IPS-15b (cell line): ENCODE measurements around the gene ARHGAP6.

Experiments used
- H3K27me3 ChIP-seq: one replicate; pipeline ENCODE4 v1.6.1; 2013; ENCODE audit warnings: low read length; ENCODE audit not compliant: control insufficient read depth, insufficient read depth
- H3K36me3 ChIP-seq: one replicate; pipeline ENCODE4 v1.6.1; 2013; ENCODE audit warnings: low read length; ENCODE audit not compliant: control insufficient read depth, insufficient read depth
- H3K4me1 ChIP-seq: one replicate; pipeline ENCODE4 v1.6.1; 2013; ENCODE audit warnings: mild to moderate bottlenecking, low read length; ENCODE audit not compliant: control insufficient read depth, insufficient read depth
- H3K4me3 ChIP-seq: one replicate; pipeline ENCODE4 v1.5.1; 2013; ENCODE audit warnings: low read depth, low read length
- H3K9ac ChIP-seq: one replicate; pipeline ENCODE4 v1.6.1; 2013; ENCODE audit warnings: low read depth, mild to moderate bottlenecking, low read length
- H3K9me3 ChIP-seq: one replicate; pipeline ENCODE4 v1.6.1; 2013; ENCODE audit warnings: mild to moderate bottlenecking, low read length; ENCODE audit not compliant: control insufficient read depth, insufficient read depth

The ARHGAP6 gene

DNA sequence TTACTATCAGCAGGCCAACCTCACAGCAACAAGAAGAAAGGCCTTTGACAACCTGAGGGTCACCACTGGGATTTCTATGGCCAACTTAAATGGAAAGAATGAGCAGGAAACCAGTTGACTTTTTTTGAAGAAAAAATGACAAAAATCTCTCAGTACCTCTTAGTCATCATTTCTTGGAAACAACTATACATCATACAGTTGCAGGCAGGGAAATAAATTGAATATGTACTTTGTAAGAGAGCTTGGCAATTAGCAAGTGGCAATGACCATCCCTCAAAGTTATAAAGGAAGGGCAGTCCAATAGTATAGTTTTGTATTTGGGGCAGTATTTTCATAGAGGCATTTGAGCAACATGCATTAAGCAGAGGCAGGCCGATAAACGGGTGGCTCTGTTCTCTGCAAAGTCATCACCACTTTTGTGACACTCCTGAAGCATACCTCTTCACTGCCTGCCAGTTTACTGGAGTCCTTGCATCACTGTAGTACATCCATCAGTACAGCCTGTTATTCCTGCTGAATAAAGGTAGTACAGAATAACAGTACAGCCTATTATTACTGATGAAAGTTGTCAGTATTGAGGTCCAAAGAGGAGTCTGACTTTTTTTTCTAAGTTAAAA lies 455.8 kb downstream of the ARHGAP6 start:
- Histone ChIP-seq H3K27me3 (no peaks in the 10 kb centered on the region), H3K4me1 (no peaks in the 10 kb centered on the region), H3K9ac (no peak overlapping the region), H3K9me3 (no peaks in the 10 kb centered on the region), H3K4me3 (no peak overlapping the region), H3K36me3 (no peaks in the 10 kb centered on the region)

DNA sequence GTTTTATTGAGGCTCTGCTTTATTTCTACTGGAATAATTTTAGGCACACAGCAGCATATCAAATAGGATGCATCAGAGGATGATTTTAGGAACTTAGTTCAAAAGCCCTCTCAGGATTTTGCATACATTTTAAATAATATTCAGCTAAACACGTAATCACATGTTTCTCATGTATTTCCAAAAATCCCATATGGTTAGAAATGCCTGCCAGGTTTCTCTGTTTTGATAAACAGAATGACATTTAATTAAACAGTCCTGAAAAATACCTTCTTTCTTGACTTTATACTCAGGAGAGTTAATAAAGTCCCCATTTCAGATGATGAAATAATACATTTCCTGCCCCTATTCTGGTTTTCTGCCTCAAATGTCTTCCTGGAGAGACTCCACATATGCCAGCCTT lies 459.0 kb downstream of the ARHGAP6 start:
- Histone ChIP-seq H3K9me3 (no peaks in the 10 kb centered on the region), H3K27me3 (no peaks in the 10 kb centered on the region), H3K4me3 (no peak overlapping the region), H3K4me1 (no peaks in the 10 kb centered on the region), H3K36me3 (no peaks in the 10 kb centered on the region), H3K9ac (no peak overlapping the region)

DNA sequence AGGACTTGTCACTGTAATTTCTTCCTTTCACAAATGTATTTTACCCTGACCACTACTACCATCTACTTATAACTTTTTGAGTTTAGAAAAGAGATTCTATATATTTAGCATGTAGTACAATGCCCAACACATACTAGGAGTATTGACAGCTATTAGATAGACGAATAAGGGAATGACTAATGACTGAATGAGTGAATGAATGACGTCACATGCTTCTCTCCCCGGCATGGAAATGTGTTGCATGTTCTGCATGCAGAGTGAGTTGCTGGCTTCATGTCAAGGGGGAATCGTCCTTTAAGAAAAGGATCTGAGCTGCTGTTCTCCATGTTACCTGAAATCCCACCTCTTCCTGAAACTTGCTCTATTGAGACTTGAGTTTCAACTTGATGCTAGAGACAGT lies 459.9 kb downstream of the ARHGAP6 start:
- Histone ChIP-seq H3K36me3 (no peaks in the 10 kb centered on the region), H3K4me3 (no peak overlapping the region), H3K9me3 (no peaks in the 10 kb centered on the region), H3K27me3 (no peaks in the 10 kb centered on the region), H3K4me1 (no peaks in the 10 kb centered on the region), H3K9ac (no peak overlapping the region)

DNA sequence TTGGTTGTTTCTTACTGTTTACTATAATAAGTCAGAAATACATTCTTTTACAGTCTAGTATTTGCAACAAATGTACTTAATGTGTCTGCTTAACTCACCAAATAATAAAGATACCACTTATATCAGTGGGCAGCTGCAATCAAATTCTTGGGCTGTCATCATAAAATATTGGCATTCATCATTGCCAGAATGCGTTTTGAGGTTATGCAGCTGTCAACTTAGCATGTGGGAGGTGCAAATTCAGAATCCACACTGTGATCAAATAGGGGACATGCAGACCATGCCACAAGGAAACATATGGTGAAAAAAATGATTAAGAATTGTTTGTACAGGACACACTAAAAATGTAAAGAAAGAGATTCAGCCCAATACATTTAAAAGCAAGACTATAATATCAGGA lies 468.0 kb downstream of the ARHGAP6 start:
- no peak overlapping the region for H3K9ac ChIP-seq
- no peaks in the 10 kb centered on the region for H3K27me3 ChIP-seq

DNA sequence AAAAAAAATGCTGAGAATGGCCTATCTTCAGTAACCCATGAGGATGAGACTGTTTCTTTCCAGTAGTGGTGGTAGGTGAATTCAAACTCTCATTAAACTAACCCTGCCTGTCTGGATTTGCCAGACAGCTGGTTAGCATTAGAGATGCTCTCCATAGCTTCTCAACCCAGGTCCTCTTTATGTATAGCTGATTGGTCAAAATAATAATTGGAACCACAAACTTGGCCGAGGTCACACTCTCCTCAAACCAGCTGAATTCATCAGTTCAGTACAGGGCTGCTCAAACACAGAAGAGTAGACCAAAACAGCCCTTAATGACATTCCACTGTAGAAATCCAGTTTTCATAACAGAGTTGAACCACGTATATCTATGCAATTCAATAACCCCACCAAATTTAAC lies 469.2 kb downstream of the ARHGAP6 start:
- Histone ChIP-seq H3K9me3 (no peaks in the 10 kb centered on the region), H3K4me3 (no peak overlapping the region), H3K36me3 (no peaks in the 10 kb centered on the region), H3K9ac (no peak overlapping the region), H3K27me3 (no peaks in the 10 kb centered on the region), H3K4me1 (no peaks in the 10 kb centered on the region)

More for the DNA sequence above, 468.0 kb downstream of the ARHGAP6 start:
- Histone ChIP-seq H3K4me1 (no peaks in the 10 kb centered on the region), H3K4me3 (no peak overlapping the region), H3K9me3 (no peaks in the 10 kb centered on the region), H3K36me3 (no peaks in the 10 kb centered on the region)

DNA sequence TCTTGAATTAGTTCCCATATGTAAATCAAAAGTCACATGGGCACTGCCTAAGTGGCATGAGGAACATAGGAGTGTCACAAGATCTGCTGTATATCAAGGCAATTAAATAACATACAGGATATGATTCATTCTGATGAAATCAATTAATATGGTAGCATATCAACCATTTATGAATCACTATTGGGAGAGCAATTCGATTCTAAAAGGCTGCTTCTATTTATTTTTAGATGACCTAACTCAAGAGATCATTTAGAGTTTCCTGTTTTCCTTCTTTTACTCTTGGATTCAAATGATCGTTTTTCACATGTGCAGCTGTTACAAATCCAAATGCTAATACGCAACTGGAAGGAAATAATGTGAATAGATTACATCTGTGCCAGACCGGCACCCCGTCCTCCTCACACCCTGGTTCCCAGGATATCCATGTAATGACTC lies 472.7 kb downstream of the ARHGAP6 start:
- Histone ChIP-seq H3K4me1 (no peaks in the 10 kb centered on the region), H3K36me3 (no peaks in the 10 kb centered on the region), H3K9me3 (no peaks in the 10 kb centered on the region), H3K4me3 (no peak overlapping the region), H3K9ac (no peak overlapping the region), H3K27me3 (no peaks in the 10 kb centered on the region)

DNA sequence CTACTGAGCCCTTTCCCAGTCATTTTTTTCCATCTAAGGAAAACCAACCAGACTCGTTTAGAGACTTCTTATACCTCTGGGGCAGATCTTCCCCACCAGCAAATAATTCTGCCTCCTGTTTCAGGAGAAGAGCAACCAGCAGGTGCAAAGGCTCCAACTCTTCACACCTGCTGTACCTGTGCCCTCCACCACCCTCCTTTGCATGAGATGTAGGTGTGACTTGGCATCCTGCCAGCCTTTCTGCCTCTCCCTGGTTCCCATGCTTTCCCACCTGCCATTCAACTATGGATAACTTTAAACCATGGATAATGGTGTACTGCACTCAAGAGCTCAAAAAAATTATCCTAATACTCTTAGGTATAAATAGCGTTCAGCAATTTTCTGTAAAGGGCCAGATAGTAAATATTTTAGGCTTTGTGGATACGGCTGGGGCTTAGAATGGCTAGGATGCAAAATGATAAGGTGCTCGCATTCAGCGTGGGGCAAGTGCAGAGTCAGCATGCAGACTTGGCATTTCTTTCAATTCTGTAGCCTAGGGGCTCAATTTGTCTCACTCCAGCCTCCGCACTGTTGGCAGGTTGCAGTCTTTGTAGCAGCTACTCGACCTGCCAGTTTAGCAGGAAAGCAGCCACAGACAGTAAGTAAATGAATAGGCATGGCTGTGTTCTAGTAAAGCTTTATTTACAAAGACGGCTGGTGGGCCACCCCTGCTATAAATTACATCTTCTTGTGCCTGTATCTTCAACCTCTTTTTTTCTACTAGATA lies 474.8 kb downstream of the ARHGAP6 start:
- Histone ChIP-seq H3K9ac (no peak overlapping the region), H3K36me3 (no peaks in the 10 kb centered on the region), H3K4me1 (no peaks in the 10 kb centered on the region), H3K27me3 (no peaks in the 10 kb centered on the region), H3K4me3 (no peak overlapping the region), H3K9me3 (no peaks in the 10 kb centered on the region)

DNA sequence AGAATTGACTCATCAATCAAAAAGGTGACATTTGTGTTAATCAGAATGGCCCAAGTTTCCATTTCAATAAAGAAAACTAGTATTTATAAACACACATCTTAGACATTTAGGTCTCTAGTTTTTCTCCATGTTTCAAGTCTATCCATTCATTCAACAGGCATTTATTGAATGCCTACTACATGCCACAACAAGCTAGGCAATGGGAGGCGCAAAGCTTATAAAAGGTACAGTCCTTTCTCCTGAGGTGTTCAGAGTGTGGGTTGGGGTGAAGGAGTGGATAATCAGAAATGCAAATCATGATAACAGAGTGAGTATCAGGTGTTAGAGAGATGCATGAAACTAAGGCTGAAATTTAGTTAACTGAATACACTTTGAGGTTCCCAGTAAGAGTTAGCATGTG lies 476.6 kb downstream of the ARHGAP6 start:
- Histone ChIP-seq H3K9me3 (no peaks in the 10 kb centered on the region), H3K36me3 (no peaks in the 10 kb centered on the region), H3K9ac (no peak overlapping the region), H3K27me3 (no peaks in the 10 kb centered on the region), H3K4me1 (no peaks in the 10 kb centered on the region), H3K4me3 (no peak overlapping the region)

DNA sequence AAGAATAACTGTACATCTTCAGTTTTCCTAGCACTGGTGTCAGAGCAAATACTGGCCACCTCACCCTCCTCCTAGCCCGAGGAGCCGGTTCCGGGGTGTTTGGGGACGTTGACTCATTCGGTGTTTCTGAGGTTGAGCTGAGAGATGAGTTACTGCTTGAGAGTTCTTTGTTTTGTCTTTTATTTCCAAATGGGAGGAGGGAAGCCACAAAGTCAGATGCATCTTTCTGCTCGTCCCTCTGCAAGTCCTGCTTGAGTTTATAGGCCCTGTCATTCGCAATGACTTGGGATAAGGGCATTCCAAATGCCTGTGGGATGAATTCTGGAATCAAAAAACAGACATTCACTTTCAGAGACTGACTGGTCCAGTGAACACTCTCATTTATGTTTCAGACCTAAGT lies 477.1 kb downstream of the ARHGAP6 start:
- Histone ChIP-seq H3K4me3 (no peak overlapping the region), H3K4me1 (no peaks in the 10 kb centered on the region), H3K9ac (no peak overlapping the region), H3K36me3 (no peaks in the 10 kb centered on the region), H3K27me3 (no peaks in the 10 kb centered on the region), H3K9me3 (no peaks in the 10 kb centered on the region)

DNA sequence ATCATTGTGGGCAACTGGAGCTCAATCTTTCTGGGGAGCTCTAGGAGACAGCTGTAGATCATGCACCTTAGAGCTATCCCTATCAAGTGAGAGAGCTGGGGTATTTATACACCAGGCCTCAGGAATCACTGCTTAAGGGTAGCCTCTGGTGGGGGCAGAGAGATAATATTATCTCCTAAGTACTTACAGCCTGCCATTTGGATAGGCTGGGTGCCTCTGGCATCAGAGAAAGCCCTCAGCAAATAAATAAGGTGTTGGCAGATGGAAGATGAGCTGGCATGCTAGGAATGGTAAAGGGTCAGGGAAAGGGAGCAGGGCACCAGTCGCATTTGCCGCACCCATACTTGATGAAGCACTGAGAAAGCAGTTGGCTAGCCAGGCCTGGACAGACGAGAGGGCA lies 478.7 kb downstream of the ARHGAP6 start:
- Histone ChIP-seq H3K4me1 (no peaks in the 10 kb centered on the region), H3K4me3 (no peak overlapping the region), H3K9me3 (no peaks in the 10 kb centered on the region), H3K36me3 (no peaks in the 10 kb centered on the region), H3K9ac (no peak overlapping the region), H3K27me3 (no peaks in the 10 kb centered on the region)

DNA sequence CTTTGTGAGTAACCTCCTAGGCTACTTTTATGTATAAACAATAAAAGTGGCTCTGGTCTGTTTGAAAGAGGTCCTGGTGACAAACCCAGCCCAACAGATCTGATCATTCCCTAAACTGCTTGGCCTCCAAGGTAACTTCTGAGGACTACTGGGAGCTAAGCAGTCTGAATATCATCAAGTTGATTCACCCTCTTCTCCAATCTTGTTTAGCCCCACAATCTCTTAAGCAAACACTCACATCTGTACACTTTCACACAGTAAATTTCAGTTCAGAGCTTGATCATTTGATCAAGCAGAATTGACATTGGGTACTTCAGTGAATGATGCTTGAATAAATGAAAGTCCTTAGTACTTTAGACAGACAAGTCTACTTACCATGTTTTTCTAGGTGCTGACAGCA lies 479.9 kb downstream of the ARHGAP6 start:
- Histone ChIP-seq H3K4me1 (no peaks in the 10 kb centered on the region), H3K27me3 (no peaks in the 10 kb centered on the region), H3K4me3 (no peak overlapping the region), H3K9ac (no peak overlapping the region), H3K9me3 (no peaks in the 10 kb centered on the region), H3K36me3 (no peaks in the 10 kb centered on the region)

DNA sequence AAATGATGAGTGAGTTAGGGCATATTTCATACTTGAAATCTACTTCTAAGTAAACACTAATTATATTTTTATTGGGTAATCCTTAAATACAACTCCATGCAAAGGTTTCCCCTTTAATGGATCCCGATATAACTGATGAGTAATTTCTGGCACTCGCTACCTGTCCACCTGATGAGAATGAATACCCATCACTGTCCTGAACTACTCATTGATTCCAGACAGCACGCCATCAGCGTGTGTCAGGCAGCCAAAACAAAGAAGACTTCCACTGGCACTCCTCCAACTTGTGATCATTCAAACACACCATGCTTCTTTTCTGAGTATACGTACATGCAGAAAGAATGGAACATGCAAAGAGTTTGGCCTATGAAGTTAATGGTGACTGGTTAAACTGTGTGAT lies 485.1 kb downstream of the ARHGAP6 start:
- no peaks in the 10 kb centered on the region for H3K36me3 ChIP-seq
- no peaks in the 10 kb centered on the region for H3K27me3 ChIP-seq
- H3K4me3 ChIP-seq, result no peak overlapping the region
- H3K9ac ChIP-seq, result no peak overlapping the region
- no peaks in the 10 kb centered on the region for H3K9me3 ChIP-seq
- no peaks in the 10 kb centered on the region for H3K4me1 ChIP-seq
